Activated CD8-positive, alpha-beta T cell treated with anti-CD3 and anti-CD28 coated beads for 36 hours (primary cell): ENCODE measurements around the gene TSPAN4. TPM values are rescaled to one million over a fixed set of nuclear protein-coding genes. Genes with fewer than 3 reads are reported as not detected.

Source experiments
- ATAC-seq: fragments of 200-7000 bp; cut with Tn5 transposase; one replicate; pipeline ENCODE4 v1.10.0; 2021; ENCODE audit warnings: mild to moderate bottlenecking, moderate library complexity
- CTCF ChIA-PET: fragments of 350-600 bp; sonication (Branson Sonifier 250); formaldehyde crosslinking; loops from one replicate; lab custom pipeline; 2021; ENCODE audit warnings: antibody characterized with exemption; lab: Charles Lee
- POLR2A ChIA-PET: fragments of 350-600 bp; sonication (Branson Sonifier 250); formaldehyde crosslinking; loops from one replicate; lab custom pipeline; 2021; ENCODE audit warnings: antibody characterized with exemption; lab: Charles Lee
- DNase-seq: peaks from one replicate; pipeline ENCODE4 v3.0.0-alpha.2; 2020
- H3K27ac Mint-ChIP-seq: one replicate; pipeline ENCODE4 v1.8.0; 2021; ENCODE audit warnings: mild to moderate bottlenecking, mixed read lengths
- H3K27me3 Mint-ChIP-seq: one replicate; pipeline ENCODE4 v1.8.0; 2021; ENCODE audit warnings: mixed read lengths
- H3K36me3 Mint-ChIP-seq: one replicate; pipeline ENCODE4 v1.8.0; 2021; ENCODE audit warnings: low read depth, mixed read lengths
- H3K4me1 Mint-ChIP-seq: one replicate; pipeline ENCODE4 v1.8.0; 2021; ENCODE audit warnings: low read depth, mixed read lengths
- H3K4me3 Mint-ChIP-seq: one replicate; pipeline ENCODE4 v1.8.0; 2021; ENCODE audit warnings: mild to moderate bottlenecking, moderate library complexity, mixed read lengths
- H3K9me3 Mint-ChIP-seq: one replicate; pipeline ENCODE4 v1.8.0; 2021; ENCODE audit warnings: mixed read lengths
- CTCF ChIP-seq: fragments of 200-600 bp; IDR thresholded peaks from one replicate; pipeline ENCODE4 v1.8.0; 2022; ENCODE audit warnings: antibody characterized with exemption, mild to moderate bottlenecking
- intact Hi-C: fragments of 100-400 bp; cut with micrococcal nuclease; formaldehyde crosslinking; loops from one replicate; pipeline ENCODE4 v1.10.0; 2022
- total RNA-seq, 2 experiments: library from RNA; stranded (reverse); gene quantifications; one replicate each; pipeline ENCODE4 v1.2.3, GENCODE V29; 2021

TSPAN4 gene
- total RNA-seq, 2 experiments from 2014 or later, result 15.4 to 16.0 TPM

GRCh38 chr11:824292-824880, 18.3 kb upstream of the TSPAN4 start:
- no peak for TF ChIP-seq CTCF
- Mint-ChIP-seq H3K4me3 (no peak overlapping the region), H3K9me3 (no peaks in the 10 kb centered on the region), H3K36me3 (peaks cover 13% of the 10 kb centered on the region), H3K27ac (no peak overlapping the region), H3K27me3 (peaks cover 21% of the 10 kb centered on the region), H3K4me1 (peaks cover 32% of the 10 kb centered on the region)
- intact Hi-C loops, result no loop called here
- DNase-seq, result no peak
- ATAC-seq, result no peak
- POLR2A ChIA-PET, result interaction anchor here (1.1 to 21.1 kb wide), 5 partner anchors 9 to 18 kb away, joined by 3 to 273 read pairs (median 6); partner anchors contain the start of genes PNPLA2, POLR2L, RPLP2 and TSPAN4
- CTCF ChIA-PET, result no interaction called here

- CTCF ChIA-PET, result no interaction called here
- peaks cover 38% of the 10 kb centered on the region for H3K4me1 Mint-ChIP-seq
- TF ChIP-seq CTCF, result no peak
- POLR2A ChIA-PET, result interaction anchor here (1.1 to 21.1 kb wide), 5 partner anchors 9 to 18 kb away, joined by 3 to 273 read pairs (median 6); partner anchors contain the start of genes PNPLA2, POLR2L, RPLP2 and TSPAN4
- intact Hi-C loops, result no loop called here
- no peak overlapping the region for H3K27ac Mint-ChIP-seq
- no peak for DNase-seq
- no peaks in the 10 kb centered on the region for H3K9me3 Mint-ChIP-seq
- H3K4me3 Mint-ChIP-seq, result no peak overlapping the region
- H3K27me3 Mint-ChIP-seq, result peaks cover 27% of the 10 kb centered on the region
- peaks cover 13% of the 10 kb centered on the region for H3K36me3 Mint-ChIP-seq
- no peak for ATAC-seq
Measured at GRCh38 chr11:824942-825341, 17.7 kb upstream of the TSPAN4 start.

- H3K9me3 Mint-ChIP-seq, result no peaks in the 10 kb centered on the region
- intact Hi-C loops, result no loop called here
- no peak overlapping the region for H3K27ac Mint-ChIP-seq
- peaks cover 29% of the 10 kb centered on the region for H3K27me3 Mint-ChIP-seq
- peaks cover 13% of the 10 kb centered on the region for H3K36me3 Mint-ChIP-seq
- no peak for DNase-seq
- ChIA-PET POLR2A (interaction anchor here (1.1 to 21.1 kb wide), 6 partner anchors 9 to 19 kb away, joined by 3 to 273 read pairs (median 4); partner anchors contain the start of genes PNPLA2, POLR2L, RPLP2 and TSPAN4), CTCF (no interaction called here)
- peaks cover 39% of the 10 kb centered on the region for H3K4me1 Mint-ChIP-seq
- no peak for TF ChIP-seq CTCF
- H3K4me3 Mint-ChIP-seq, result no peak overlapping the region
- no peak for ATAC-seq
Measured at GRCh38 chr11:825366-826226, 17.1 kb upstream of the TSPAN4 start.

GRCh38 chr11:826227-826621, 16.4 kb upstream of the TSPAN4 start:
- H3K27me3 Mint-ChIP-seq, result peaks cover 32% of the 10 kb centered on the region
- peaks cover 13% of the 10 kb centered on the region for H3K36me3 Mint-ChIP-seq
- peak overlapping the region; percentile 65 for H3K4me3 Mint-ChIP-seq
- H3K4me1 Mint-ChIP-seq, result peaks cover 33% of the 10 kb centered on the region
- ATAC-seq (no peak), DNase-seq (no peak)
- CTCF ChIA-PET, result no interaction called here
- H3K9me3 Mint-ChIP-seq, result no peaks in the 10 kb centered on the region
- H3K27ac Mint-ChIP-seq, result no peak overlapping the region
- POLR2A ChIA-PET, result interaction anchor here (1.1 to 21.1 kb wide), 4 partner anchors 9 to 20 kb away, joined by 3 to 273 read pairs (median 44); partner anchors contain the start of genes PNPLA2, POLR2L, RPLP2 and TSPAN4
- intact Hi-C loops, result no loop called here
- no peak for TF ChIP-seq CTCF
